Measurements from ENCODE around the gene GALNT10. TPM values are rescaled to one million over a fixed set of nuclear protein-coding genes. Genes with fewer than 3 reads are reported as not detected.

Gene GALNT10
- polyA plus RNA-seq, 1 of the 3 experiments (the other 2 are of a cell fraction): 56.3 TPM

- ChIA-PET CTCF (no interaction called here), POLR2A (no interaction called here)
- Histone ChIP-seq H3F3A (replicated peaks; ENCODE audit: insufficient read depth) (no peaks in the 10 kb centered on the region), H3K36me3 (replicated peaks in 1 of 2; ENCODE audit: control insufficient read depth in 1 of 2, insufficient read depth in 2 of 2, low read length in 1 of 2) (no peaks in the 10 kb centered on the region), H3K9me2 (no peaks in the 10 kb centered on the region), H3K27me3 (ENCODE audit: insufficient read depth) (no peaks in the 10 kb centered on the region), H3K9ac (no peak overlapping the region), H4K20me1 (ENCODE audit: insufficient read depth) (no peaks in the 10 kb centered on the region), H3K79me2 (ENCODE audit: insufficient read depth) (no peaks in the 10 kb centered on the region), H3K4me2 (no peak overlapping the region), H2AFZ (ENCODE audit: low read depth) (no peak overlapping the region), H3K4me3 (ENCODE audit: low read depth in 2 of 2, low read length in 1 of 2) (no peak overlapping the region), H3K9me3 (no peaks in the 10 kb centered on the region), H3K4me1 (ENCODE audit: control insufficient read depth in 1 of 2, insufficient read depth in 2 of 2, low read depth in 1 of 2, low read length in 1 of 2) (peaks cover 0 to 2% of the 10 kb centered on the region in 2 experiments; a peak in 1 of 4 replicates), H3K27ac (ENCODE audit: low read depth in 2 of 2, low read length in 1 of 2) (no peak overlapping the region)
- TF ChIP-seq CTCF (IDR thresholded peaks at IDR 0.05) (no peak), MAX (IDR thresholded peaks at IDR 0.05; ENCODE audit: low read depth) (no peak), RCOR1 (IDR thresholded peaks at IDR 0.05; ENCODE audit: low read length) (no peak), USF1 (IDR thresholded peaks at IDR 0.05; ENCODE audit: borderline replicate concordance, low read depth) (no peak), IRF3 (IDR thresholded peaks at IDR 0.05; ENCODE audit: low read depth, low read length) (no peak), GABPA (IDR thresholded peaks at IDR 0.05; ENCODE audit: low read depth) (no peak), EZH2phosphoT487 (IDR thresholded peaks at IDR 0.05; ENCODE audit: borderline replicate concordance, low read depth) (no peak), YY1 (IDR thresholded peaks at IDR 0.05; ENCODE audit: low read depth) (no peak)
- DNase-seq: no peak
- 75% methylated on average over 4 of the region's 4 CpGs for WGBS (ENCODE audit: low lambda C conversion rate)
Measured at GRCh38 chr5:154145268-154145667, 45.3 kb upstream of the GALNT10 start.

- Histone ChIP-seq H3K27ac (ENCODE audit: low read depth in 2 of 2, low read length in 1 of 2) (no peak overlapping the region), H3K4me2 (no peak overlapping the region), H4K20me1 (ENCODE audit: insufficient read depth) (no peaks in the 10 kb centered on the region), H3K9ac (no peak overlapping the region), H3K79me2 (ENCODE audit: insufficient read depth) (no peaks in the 10 kb centered on the region), H3K4me1 (ENCODE audit: control insufficient read depth in 1 of 2, insufficient read depth in 2 of 2, low read depth in 1 of 2, low read length in 1 of 2) (peaks cover 0 to 4% of the 10 kb centered on the region in 2 experiments; a peak in 1 of 4 replicates), H2AFZ (ENCODE audit: low read depth) (no peak overlapping the region), H3K9me2 (no peaks in the 10 kb centered on the region), H3F3A (replicated peaks; ENCODE audit: insufficient read depth) (no peaks in the 10 kb centered on the region), H3K27me3 (ENCODE audit: insufficient read depth) (no peaks in the 10 kb centered on the region), H3K4me3 (ENCODE audit: low read depth in 2 of 2, low read length in 1 of 2) (no peak overlapping the region), H3K9me3 (no peaks in the 10 kb centered on the region), H3K36me3 (replicated peaks in 1 of 2; ENCODE audit: control insufficient read depth in 1 of 2, insufficient read depth in 2 of 2, low read length in 1 of 2) (no peaks in the 10 kb centered on the region)
- POLR2A ChIA-PET: no interaction called here
- DNase-seq: no peak
- CTCF ChIA-PET: interaction anchor here (1.7 kb wide), 1 partner anchor 74 kb away, joined by 5 read pairs; no protein-coding TSS in a partner anchor
- TF ChIP-seq POLR2AphosphoS5 (IDR thresholded peaks at IDR 0.05; ENCODE audit: low read depth, low read length) (no peak), FOSL2 (IDR thresholded peaks at IDR 0.05; ENCODE audit: borderline replicate concordance, low read depth) (no peak), TCF12 (IDR thresholded peaks at IDR 0.05) (no peak), YY1 (IDR thresholded peaks at IDR 0.05; ENCODE audit: low read depth) (no peak), RAD21 (IDR thresholded peaks at IDR 0.05; ENCODE audit: low read length) (no peak), NRF1 (IDR thresholded peaks at IDR 0.05; ENCODE audit: low read depth, low read length) (no peak), MEF2A (IDR thresholded peaks at IDR 0.05; ENCODE audit: borderline replicate concordance, low read depth) (no peak), TAF1 (IDR thresholded peaks at IDR 0.05; ENCODE audit: borderline replicate concordance, low read depth, low read length) (no peak), FOXM1 (IDR thresholded peaks at IDR 0.05; ENCODE audit: low read depth) (no peak), REST (IDR thresholded peaks at IDR 0.05; ENCODE audit: low read depth, low read length) (no peak), CTCF (IDR thresholded peaks at IDR 0.05) (no peak), MAX (IDR thresholded peaks at IDR 0.05; ENCODE audit: low read depth) (no peak)
Measured at GRCh38 chr5:154146409-154146808, 44.1 kb upstream of the GALNT10 start.
